Sigmoid colon (tissue), 4 donors: Measurements from ENCODE around the gene CHTF18.

ENCODE experiments used
- CTCF ChIP-seq, 4 experiments: fragments of 450-650 bp in 3 of 4; fragments of 200-600 bp in 1 of 4; IDR thresholded peaks; one replicate each; pipeline ENCODE4 v1.5.1; 2016 to 2019; ENCODE audit warnings: antibody characterized with exemption in 4 of 4, mild to moderate bottlenecking in 3 of 4, moderate library complexity in 2 of 4
- POLR2A ChIP-seq, 2 donors: fragments of 450-650 bp; IDR thresholded peaks; one replicate each; pipeline ENCODE4 v1.6.1; 2016; ENCODE audit warnings: antibody characterized with exemption in 2 of 2, mild to moderate bottlenecking in 2 of 2, moderate library complexity in 2 of 2
- POLR2AphosphoS5 ChIP-seq, 4 donors: sonication (generic); formaldehyde crosslinking; IDR thresholded peaks; one replicate each; pipeline ENCODE4 v1.6.1; 2017; ENCODE audit warnings: antibody characterized with exemption in 4 of 4

GRCh38 chr16:794853-795466 is 6.5 kb downstream of the CHTF18 start:
- TF ChIP-seq CTCF (IDR thresholded peaks at IDR 0.05): no peak
- TF ChIP-seq POLR2AphosphoS5 (IDR thresholded peaks at IDR 0.05): no peak
- no peak for TF ChIP-seq POLR2A (IDR thresholded peaks at IDR 0.05)
